Chondrocyte (in vitro differentiated cells): ENCODE results near the gene TBXA2R. TPM values are rescaled to one million over a fixed set of nuclear protein-coding genes. Genes with fewer than 3 reads are reported as not detected.

Experiments
- DNase-seq: peaks from one replicate; pipeline ENCODE4 v3.0.0; 2021; ENCODE audit warnings: mixed read lengths, low spot score
- H3K27ac Mint-ChIP-seq: one replicate; pipeline ENCODE4 v1.8.0; 2021; ENCODE audit warnings: mild to moderate bottlenecking, moderate library complexity, mixed read lengths; ENCODE audit not compliant: unreplicated experiment
- H3K27me3 Mint-ChIP-seq: 2 replicates; pipeline ENCODE4 v1.8.0; 2021; ENCODE audit warnings: low read depth, mixed read lengths
- H3K36me3 Mint-ChIP-seq: 2 replicates; pipeline ENCODE4 v1.8.0; 2021; ENCODE audit warnings: low read depth, mixed read lengths
- H3K4me1 Mint-ChIP-seq: 2 replicates; pipeline ENCODE4 v1.8.0; 2021; ENCODE audit warnings: low read depth, mild to moderate bottlenecking, mixed read lengths
- H3K4me3 Mint-ChIP-seq: one replicate; pipeline ENCODE4 v1.8.0; 2021; ENCODE audit warnings: mild to moderate bottlenecking, moderate library complexity, mixed read lengths; ENCODE audit not compliant: unreplicated experiment
- H3K9me3 Mint-ChIP-seq: 2 replicates; pipeline ENCODE4 v1.8.0; 2021; ENCODE audit warnings: low read depth, mixed read lengths
- total RNA-seq: library from RNA; stranded (reverse); gene quantifications from 3 replicates; pipeline ENCODE4 v1.2.1, GENCODE V29; 2021
- TF ChIP-seq, protein P1 (sequence below): fragments of 200-600 bp; sonication (generic); IDR thresholded peaks from 2 replicates; pipeline ENCODE4 v1.5.0; 2021; ENCODE audit warnings: antibody characterized with exemption, mild to moderate bottlenecking, moderate library complexity

The TBXA2R gene
- total RNA-seq, 1 donor from 2014 or later: 5.8 TPM

DNA sequence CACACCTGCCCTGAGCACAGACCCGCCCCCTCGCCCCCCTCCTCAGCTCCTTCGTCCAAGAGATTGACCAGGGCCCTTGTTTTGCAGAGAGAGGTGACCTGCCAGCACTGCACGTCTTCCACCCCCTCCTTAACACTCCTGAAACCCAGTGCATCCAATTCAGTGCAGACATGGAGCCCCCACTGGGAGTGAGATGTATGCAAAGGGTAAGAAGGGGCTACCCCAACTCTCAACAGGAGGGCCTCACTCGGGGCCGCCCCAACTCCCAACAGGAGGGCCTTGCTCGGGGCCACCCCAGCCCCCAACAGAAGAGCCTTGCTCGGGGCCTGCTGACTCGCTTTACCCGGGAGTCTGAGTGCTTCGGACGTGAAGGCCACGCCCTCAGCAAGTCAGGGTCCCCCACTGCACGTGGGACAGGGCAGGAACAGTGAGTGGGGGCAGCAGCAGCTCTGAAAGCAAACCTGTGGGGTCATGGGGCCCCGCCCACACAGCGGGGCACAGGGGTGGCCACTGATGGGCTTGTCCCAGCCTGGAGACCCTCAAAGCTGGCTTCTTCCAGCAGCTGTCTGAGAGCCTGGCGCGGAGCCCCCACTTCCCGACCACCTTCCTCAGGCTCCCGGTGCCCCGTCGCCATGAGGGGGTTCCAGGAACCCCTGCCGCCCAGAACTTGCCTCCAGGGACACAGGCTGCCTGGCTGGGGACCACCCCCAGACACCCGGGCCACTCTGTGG is 14.3 kb upstream of the TBXA2R start:
- Mint-ChIP-seq H3K4me1 (peaks cover 20% of the 10 kb centered on the region), H3K4me3 (no peak overlapping the region), H3K9me3 (no peaks in the 10 kb centered on the region), H3K36me3 (peaks cover 5% of the 10 kb centered on the region), H3K27ac (no peak overlapping the region), H3K27me3 (no peaks in the 10 kb centered on the region)
- no peak for DNase-seq
- TF ChIP-seq, protein P1, sequence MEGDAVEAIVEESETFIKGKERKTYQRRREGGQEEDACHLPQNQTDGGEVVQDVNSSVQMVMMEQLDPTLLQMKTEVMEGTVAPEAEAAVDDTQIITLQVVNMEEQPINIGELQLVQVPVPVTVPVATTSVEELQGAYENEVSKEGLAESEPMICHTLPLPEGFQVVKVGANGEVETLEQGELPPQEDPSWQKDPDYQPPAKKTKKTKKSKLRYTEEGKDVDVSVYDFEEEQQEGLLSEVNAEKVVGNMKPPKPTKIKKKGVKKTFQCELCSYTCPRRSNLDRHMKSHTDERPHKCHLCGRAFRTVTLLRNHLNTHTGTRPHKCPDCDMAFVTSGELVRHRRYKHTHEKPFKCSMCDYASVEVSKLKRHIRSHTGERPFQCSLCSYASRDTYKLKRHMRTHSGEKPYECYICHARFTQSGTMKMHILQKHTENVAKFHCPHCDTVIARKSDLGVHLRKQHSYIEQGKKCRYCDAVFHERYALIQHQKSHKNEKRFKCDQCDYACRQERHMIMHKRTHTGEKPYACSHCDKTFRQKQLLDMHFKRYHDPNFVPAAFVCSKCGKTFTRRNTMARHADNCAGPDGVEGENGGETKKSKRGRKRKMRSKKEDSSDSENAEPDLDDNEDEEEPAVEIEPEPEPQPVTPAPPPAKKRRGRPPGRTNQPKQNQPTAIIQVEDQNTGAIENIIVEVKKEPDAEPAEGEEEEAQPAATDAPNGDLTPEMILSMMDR: no peak

DNA sequence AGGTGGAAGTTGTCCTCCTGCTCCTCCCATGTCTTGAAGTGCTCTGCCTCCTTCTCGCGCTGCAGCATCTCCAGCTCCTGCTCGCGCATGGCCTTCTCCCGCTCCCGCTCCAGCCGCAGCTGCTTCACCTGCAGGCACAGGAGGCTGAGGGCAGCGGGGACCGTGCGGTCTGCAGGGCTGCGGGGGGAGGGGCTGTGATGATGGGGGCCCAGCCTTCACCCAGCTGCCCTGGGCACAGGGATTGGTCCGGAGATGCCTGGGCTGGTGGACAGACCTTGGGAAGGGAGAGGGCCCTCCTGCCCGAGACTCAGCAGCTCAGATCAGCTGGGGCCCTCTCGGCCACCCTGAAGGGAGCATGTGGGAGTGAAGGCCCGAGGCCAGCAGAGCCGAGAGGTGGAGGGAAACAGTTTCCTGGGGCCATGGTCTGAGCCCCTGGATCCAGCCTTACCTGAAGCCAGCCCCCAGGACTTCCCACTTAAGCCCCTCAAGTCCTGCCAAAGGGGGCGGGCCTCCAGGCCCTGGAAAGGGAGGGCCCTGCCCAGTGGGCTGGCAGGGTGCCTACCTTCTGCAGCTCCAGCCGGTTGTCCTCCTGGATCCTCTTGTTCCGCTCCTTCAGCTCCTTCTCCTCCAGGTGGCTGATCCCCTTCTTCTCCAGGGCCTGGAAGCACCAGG is 13.6 kb upstream of the TBXA2R start:
- Mint-ChIP-seq H3K4me1 (peaks cover 13% of the 10 kb centered on the region), H3K27ac (no peak overlapping the region), H3K36me3 (peaks cover 5% of the 10 kb centered on the region), H3K9me3 (no peaks in the 10 kb centered on the region), H3K27me3 (no peaks in the 10 kb centered on the region), H3K4me3 (no peak overlapping the region)
- DNase-seq: no peak
- TF ChIP-seq, protein P1: no peak

DNA sequence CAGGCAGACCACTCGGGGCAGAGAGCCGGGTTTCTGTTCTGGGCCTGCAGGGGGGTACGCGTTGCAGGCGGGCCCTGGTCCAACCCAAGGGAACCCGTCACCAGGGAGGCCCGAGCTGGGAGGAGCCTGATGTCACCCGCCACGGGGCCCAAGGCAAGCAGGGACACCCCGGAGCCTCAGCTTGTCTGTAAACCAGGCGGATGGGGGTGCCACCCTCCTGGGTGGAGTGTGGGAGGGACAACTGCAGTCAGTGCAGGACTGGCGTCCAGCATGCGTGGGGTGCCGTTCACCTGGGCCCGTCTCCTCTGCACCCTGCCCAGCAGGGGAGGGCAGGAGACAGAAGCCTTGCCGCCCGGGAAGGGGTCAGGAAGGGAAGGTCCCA is 12.9 kb upstream of the TBXA2R start:
- H3K27me3 Mint-ChIP-seq: no peaks in the 10 kb centered on the region
- no peaks in the 10 kb centered on the region for H3K9me3 Mint-ChIP-seq
- no peak overlapping the region for H3K27ac Mint-ChIP-seq
- peaks cover 5% of the 10 kb centered on the region for H3K36me3 Mint-ChIP-seq
- TF ChIP-seq, protein P1: no peak
- DNase-seq: peak; percentile 92
- peaks cover 7% of the 10 kb centered on the region for H3K4me1 Mint-ChIP-seq
- no peak overlapping the region for H3K4me3 Mint-ChIP-seq

DNA sequence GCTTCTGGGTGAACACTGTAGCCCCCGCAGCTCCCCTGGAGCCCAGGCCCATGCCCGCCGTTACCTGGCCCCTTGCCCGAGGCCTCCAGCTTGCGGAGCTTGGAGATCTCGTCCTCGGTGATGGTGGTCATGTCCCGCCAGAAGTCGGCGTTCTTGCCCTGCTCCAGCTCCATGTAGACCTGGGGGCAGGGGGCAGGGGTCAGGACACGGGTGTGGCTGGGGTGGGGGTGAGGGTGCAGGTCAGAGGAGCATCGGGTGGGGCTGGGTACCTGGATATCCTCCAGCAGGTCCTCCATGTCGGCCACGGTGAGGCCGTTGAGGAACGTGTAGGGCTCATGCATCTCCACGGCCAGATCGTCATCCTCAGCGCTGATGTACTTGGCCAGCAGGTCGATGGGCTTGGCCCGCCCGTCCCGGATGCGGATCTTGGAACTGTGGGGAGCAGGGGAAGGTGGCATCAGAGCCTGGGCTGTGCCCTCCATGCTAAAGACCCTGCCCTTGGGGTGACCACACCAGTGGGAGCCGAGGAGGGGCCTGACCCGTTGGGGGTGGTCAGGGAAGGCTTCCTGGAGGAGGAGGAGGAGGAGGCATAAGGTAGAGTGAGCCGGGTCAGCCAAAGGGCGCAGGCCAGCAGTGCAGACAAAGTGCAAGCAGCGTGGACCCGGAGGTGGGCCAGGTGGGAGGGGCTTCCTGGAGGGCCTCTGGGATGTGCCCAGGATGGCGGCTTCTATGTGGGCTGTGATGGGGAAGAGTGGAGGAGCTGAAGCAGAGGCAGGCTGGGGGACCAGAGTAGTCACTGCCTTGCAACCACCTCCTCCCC is 12.3 kb upstream of the TBXA2R start:
- H3K4me1 Mint-ChIP-seq: peaks cover under 1% of the 10 kb centered on the region
- H3K4me3 Mint-ChIP-seq: no peak overlapping the region
- no peaks in the 10 kb centered on the region for H3K9me3 Mint-ChIP-seq
- DNase-seq: peak; percentile 91
- H3K27me3 Mint-ChIP-seq: no peaks in the 10 kb centered on the region
- TF ChIP-seq, protein P1: peak; percentile 62
- no peak overlapping the region for H3K27ac Mint-ChIP-seq
- H3K36me3 Mint-ChIP-seq: peaks cover 5% of the 10 kb centered on the region

DNA sequence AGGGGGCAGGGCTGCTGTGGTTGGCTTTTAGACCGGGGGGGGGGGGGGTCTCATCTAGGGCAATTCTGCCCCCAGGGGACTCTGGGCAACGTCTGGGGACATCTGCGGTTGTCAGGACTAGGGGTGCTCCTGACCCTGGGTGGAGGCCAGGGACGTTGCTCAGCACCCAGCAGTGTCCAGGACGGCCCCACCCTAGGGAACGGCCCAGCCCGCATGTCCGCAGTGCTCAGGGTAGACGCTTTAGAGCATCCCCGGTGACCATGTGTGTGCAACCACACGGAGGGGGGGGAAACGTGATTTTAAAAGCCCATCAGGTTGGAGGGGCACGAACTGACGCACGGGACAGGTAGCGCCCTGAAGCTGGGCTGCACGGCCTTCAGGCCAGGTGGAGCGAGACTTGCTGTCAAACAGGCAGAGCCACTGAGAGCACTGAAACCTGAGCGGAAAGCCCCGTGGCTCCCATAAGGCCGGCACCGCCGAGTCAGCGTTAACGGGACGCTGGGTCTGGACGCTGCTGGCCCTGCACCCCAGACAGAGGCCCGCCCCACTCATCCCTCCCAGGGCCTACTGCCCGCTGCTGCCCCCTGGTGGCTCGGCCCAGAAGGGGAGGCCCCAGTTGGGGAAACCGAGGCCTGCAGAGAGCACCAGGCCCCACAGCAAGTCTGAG is 11.6 kb upstream of the TBXA2R start:
- TF ChIP-seq, protein P1: peak; percentile 90
- Mint-ChIP-seq H3K4me3 (no peak overlapping the region), H3K27me3 (no peaks in the 10 kb centered on the region), H3K36me3 (peaks cover 5% of the 10 kb centered on the region), H3K27ac (no peak overlapping the region), H3K9me3 (no peaks in the 10 kb centered on the region), H3K4me1 (peaks cover 2% of the 10 kb centered on the region)
- no peak for DNase-seq
